HG03095 (cell line): ENCODE data around the gene IPCEF1.

Experiments
- ATAC-seq: cut with Tn5 transposase; IDR thresholded peaks from one replicate; pipeline ENCODE4 v1.9.1; 2021; ENCODE audit warnings: moderate library complexity; ENCODE audit not compliant: unreplicated experiment

Gene IPCEF1, protein sequence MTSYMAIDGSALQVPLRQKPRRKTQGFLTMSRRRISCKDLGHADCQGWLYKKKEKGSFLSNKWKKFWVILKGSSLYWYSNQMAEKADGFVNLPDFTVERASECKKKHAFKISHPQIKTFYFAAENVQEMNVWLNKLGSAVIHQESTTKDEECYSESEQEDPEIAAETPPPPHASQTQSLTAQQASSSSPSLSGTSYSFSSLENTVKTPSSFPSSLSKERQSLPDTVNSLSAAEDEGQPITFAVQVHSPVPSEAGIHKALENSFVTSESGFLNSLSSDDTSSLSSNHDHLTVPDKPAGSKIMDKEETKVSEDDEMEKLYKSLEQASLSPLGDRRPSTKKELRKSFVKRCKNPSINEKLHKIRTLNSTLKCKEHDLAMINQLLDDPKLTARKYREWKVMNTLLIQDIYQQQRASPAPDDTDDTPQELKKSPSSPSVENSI

DNA sequence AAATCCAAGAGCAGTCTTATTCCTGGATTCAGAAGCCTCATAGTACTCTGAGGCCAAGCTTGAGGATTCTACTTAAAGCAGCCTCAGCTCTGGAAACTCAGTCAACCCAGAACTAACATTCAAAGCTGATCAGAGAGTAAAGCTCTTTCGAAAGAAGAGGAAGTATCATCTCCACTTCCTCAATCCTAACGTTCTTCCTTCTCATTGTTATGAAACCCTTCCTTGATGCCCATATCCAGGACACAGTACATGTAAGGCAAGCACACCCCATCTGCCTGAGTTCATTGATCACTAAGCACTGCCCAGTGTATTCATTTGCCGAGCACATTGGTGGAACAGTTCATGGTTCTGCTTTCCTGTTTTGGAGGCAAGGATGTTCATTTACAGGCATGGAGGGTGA lies at the start of gene IPCEF1:
Gene IPCEF1, minus strand, starts transcription at position 114 of the 400 bp plus-strand sequence. CDS start 90,856 bp downstream, outside the sequence.
- no peak for ATAC-seq

DNA sequence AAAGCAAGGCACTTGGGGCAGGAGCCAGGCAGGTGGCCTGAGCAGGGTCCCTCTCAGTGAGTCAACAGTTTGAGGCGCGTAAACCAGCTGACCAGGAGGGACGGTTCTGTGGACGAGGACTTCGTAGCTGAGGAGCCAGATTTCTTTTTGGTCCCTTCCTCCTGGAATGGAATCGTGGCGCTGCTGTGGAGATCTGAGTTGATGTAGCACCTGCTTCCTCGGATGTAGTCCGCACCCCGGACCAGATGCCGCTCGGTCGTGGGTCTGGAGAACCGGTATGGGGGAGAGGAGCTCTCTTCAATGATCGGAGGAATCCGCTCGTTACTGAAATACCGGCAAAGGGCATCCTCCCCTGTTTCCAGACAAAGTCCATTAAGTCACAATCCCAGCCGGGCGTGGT lies 49.7 kb upstream of the IPCEF1 start:
- ATAC-seq = no peak

DNA sequence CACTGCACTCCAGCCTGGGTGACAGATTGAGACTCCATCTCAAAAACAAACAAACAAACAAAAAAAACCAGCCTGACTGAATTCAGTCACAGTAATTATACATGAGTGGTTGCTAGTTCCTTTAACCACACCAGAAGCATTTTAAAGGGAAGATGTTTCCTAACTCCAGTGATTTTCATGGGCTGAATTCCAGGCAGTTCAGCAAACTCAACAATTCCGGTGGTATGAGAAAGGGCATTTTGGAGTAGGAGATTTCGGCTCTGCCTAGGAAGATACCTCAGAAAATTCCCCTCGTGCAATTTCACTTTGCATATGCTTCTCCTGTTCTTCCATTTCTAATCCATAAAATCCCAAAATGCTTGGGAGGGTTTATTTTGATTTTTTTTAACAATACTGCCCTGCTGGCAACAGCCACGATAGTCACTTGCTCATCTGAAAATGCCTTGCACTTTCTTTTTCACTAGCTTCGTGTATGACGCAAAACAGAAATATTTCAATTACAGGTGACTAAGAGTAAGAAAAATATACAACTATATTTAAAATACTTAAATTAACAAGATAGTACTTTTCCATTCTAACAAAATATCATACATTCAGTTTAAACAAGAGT lies 48.3 kb upstream of the IPCEF1 start:
- ATAC-seq = no peak

DNA sequence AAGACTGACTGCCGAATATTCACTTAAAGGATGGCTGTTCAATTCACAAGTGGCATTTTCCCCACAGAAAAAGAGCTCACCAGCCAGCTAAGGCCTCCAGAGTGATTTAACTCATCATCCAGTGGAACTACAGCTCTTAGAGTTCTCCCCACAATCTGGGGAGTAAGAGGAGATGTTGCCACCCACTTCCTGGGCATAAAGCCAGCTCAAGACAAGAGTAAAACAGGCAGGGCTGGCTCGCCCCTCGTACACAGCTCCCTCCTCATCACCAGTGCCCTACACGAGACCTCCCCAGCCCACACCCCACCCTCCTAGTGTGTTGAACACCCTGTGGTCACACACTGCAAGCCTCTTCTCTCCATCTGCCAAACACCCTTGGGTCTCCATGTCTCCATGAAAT lies 47.2 kb upstream of the IPCEF1 start:
- ATAC-seq = no peak

DNA sequence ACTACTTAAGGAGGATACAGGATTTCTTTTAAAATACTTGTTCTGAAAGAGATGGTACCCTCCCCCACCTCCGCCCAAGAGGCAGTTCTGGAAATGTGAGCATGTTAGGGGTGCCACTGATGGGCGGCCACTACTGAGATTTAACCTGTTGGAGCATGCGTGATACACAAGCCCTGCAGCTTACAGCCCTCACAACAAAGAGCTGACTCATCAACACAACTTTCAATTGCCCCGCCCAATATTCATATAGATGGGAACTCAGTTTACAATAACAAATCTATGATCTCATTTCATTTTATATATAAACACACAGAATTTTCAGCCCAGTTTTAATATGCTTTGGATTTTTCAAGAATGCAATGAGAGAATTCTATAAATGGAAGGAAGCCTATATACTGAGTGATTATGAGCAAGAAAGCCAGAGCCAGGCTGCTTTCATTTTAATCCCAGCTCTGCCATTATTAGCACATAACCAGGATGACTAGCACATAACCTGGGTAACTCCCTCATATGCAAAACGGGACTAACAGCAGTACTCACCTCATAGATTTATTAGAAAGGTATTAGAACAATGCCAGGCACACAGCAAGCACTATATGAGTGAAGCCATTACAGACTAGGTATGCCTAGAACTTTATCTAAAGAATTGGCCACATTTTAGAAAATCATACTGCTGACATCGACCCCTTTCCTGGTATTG lies 45.6 kb upstream of the IPCEF1 start:
- no peak for ATAC-seq

DNA sequence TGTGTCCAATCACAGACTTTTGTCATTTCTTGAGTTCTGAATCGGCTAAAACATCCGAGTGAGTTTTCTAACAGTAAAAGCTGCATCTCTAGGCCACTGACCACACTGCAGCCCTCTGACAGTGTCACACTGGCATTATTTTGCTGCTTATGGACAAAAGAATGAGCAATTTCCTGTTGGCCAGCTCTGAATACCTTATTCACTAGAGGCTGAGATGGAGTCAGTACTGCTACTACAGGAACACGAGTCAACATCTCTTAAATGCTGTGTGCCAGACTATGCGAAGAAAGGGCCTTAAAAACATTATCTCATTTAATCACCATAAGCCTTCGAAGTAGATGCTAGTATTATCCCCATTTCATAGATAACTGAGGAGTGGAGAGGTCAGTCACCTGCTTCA lies 42.5 kb upstream of the IPCEF1 start:
- ATAC-seq = no peak

DNA sequence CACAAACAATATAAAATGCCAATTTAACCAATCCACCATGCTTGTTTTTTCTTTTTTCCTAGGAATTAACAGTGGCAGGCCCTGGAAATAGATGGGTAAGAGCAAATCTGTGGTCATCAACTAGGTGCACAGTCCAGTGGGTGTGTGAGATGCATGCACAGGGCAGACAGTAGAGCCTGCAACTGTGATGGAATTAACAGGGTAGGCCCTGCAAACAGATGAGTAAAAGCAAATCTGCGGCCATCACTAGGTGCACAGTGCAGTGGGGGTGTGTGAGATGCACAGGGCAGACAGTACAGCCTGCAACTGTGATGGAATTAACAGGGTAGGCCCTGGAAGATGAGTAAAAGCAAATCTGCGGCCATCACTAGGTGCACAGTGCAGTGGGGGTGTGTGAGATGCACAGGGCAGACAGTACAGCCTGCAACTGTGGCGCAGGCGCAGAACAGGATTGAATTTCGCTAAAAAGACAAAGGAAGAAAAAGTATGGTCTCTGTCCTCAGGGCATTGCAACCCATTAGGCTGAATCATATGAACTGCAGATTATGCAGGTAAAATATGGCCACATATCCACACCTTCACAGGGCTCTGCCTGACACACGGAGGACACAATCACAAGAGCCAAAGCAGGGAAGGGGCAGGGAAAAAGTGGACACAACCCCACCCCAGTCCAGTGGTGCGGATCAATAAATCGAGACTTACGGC lies 41.0 kb upstream of the IPCEF1 start:
- no peak for ATAC-seq

DNA sequence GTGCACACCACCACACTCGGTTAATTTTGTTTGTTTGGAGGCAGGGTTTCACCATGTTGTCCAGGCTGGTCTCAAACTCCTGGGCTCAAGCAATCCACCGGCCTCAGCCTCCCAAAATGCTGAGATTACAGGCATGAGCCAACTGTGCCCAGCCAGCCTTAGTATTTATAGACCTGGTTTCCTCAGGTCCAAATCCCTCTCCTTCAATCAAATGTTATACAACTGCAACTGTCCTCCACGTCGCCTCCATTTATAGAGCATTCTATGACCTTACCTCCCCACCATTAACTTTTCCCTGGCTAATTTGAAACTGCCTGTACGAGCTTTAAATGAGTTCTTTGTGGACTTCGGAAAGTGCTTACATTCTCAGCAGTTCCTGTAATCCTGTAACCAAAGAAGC lies 39.3 kb upstream of the IPCEF1 start:
- no peak for ATAC-seq

DNA sequence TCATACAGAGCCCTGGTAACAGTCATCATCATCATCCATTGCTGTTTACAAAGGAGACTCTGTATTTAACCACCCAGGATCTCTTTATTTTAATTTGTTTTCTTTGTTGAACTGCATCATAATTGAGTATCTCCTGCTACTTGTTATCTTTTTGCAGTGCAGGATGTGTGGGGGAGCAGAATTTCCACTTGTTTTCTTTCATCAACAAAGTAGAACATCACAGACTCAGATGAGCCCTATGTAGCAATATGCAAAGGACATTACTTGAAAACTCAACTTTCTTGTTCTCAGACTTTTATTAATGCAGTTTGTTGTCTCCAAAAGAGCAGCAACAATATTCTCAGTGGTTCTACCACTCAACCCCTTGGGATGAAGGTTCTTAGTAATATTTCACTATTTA lies 38.7 kb upstream of the IPCEF1 start:
- ATAC-seq = no peak

DNA sequence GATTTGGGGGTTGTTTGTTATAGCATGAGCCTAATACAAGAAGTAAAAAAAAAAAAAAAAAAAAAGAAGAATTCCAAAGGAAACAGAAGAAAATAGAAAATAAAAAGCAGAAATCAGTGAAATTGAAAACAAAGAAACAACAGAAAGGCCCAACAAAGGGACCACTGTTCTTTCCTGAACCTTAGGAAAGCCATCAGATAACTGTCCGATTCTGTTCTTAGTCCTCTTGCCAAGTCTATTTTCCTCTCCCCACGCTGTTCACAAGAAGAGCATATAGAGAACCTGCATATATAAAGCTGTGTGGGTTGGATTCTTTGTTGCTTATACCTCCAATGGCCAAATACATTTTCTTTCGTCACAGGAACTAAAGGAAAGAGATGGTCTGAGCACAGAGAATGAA lies 38.0 kb upstream of the IPCEF1 start:
- ATAC-seq = no peak

DNA sequence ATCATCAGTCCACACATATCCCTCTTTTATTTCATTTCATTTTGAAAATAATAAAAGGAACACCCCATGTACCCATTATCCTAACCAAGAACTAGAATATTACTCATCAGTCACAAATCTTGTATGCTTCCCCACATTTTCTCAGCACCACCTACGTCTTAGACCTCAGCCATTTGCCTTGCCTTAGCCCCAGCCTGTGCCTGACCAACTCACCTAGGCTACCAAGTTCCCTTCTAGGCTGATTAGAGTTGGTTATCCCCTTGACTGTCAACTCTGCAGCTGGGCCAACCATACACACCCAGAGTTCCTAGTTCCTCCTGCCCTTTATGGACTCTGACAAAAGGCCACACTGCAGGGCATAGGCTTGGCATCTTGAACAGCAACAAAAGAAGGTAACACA lies 33.4 kb upstream of the IPCEF1 start:
- no peak for ATAC-seq

DNA sequence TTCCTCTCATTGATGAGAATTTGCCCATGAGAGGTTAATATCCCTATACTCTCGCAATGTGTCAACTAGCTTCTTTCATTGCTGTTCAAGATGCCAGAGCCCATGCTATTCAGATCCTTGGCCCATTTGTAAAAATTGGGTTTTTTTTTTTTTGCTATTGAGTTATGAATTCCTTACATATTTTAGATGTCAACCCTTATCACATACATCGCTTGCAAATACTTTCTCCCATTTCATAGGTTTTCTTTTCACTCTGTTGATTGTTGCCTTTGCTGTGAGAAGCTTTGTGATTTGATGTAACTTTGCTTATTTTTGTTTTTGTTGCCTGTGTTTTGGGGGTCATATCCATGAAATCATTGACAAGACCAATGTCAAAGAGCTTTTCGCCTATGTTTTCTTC lies 32.2 kb upstream of the IPCEF1 start:
- ATAC-seq = no peak

DNA sequence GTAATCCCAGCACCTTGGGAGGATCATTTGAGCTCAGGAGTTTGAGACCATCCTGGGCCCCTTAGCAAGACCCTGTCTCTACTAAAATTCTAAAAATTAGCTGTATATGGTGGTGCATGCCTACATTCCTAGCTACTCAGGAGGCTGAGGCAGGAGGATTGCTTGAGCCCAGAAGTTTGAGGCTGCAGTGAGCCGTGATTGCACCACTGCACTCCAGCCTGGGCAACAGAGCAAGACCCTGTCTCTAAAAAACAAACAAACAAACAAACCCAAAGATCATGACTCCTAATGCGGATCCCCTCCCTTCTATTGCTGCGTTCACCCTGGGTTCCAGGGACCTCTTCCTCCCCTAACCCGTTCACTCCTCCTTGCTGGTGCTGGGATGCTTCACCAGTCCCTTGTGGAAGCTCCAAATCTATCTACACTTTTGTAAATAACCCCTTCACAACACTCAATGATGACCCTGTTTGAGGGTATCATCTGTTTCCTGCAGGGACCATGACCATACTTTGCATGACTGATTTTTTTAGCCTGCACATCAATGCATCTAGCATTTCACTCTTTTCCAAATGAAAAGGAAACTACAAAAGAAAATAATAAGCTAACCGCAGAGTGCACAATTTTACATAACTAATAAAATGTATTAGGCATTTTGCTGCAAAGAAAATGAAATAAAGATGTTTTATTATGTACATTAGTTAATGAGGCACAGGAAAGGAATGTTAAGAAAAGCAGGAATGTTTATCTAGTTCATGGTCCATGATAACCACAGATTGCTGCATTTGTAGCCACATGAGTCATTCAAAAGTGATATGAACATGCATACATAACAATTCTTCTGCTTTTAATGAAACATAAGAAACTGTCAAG lies 30.5 kb upstream of the IPCEF1 start:
- no peak for ATAC-seq

DNA sequence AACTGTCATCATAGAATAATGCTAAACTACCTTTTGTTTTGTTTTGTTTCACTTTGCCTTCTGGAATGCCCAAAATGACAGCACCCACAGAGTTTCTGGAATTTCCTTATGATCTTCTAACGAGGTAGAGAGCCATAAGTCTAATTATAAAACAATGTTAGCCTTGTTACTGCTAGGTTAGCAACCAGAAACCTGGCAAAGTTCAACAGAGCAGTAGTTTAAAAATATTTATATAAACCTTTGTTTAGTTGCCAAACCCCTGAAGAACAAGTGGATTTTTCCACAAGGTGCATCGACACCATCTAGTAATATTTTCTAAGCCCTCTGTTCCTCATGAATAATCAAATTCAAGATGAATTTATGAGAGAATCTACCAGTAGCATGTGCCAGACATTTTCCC lies 27.6 kb upstream of the IPCEF1 start:
- no peak for ATAC-seq

DNA sequence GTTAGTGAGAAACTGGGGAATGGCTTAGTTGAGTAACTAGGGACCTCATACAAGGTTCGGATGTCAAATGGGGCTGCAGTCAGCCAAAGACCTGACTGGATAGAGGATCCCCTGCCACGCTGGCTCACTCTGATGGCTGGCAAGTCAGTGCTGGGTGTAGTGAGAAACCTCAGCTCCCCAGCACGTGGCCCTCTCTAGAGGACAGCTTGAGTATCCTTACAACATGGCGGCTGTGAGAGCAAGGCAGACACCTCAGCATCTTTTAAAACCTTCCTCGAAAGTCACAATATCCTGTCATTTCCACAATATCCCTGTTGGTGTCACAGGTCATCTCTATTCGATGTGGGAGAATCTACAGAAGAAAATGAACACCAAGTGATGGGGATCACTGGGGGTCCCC lies 26.7 kb upstream of the IPCEF1 start:
- ATAC-seq = no peak

DNA sequence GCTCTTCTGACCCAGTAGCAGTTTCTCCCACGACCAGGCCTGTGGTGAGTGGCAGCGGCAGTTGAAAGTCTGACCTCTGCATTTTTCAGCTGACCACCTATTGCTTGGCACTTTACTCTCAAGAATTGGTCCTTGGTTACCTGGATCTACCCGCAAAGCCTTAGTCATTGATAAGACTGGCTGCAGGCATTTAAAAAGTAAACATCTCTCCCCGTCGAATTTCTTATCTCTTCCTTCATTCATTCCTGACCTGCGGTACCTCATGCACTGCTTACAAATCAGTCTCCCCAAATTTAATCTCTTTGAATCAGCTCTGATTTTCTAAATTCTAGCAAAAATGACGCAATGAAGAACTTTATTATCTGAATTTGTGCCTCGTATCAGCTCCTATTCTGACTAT lies 26.1 kb upstream of the IPCEF1 start:
- no peak for ATAC-seq

DNA sequence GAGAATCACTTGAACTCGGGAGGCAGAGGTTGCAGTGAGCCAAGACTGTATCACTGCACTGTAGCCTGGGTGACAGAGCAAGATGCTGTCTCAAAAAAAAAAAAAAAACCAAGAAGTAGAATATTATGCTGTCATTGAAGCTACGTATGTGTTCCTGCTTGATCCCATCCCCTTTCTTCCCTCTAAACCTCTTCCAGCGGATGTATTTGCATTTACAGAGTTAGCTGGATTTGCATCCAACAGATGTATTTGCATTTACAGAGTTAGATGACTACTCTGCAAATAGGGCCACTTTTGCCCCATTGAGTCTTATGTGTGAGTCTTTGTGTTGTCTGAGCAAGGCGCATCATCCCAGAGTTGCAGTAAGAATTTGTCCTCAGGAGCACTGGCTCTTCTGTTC lies 24.9 kb upstream of the IPCEF1 start:
- no peak for ATAC-seq

DNA sequence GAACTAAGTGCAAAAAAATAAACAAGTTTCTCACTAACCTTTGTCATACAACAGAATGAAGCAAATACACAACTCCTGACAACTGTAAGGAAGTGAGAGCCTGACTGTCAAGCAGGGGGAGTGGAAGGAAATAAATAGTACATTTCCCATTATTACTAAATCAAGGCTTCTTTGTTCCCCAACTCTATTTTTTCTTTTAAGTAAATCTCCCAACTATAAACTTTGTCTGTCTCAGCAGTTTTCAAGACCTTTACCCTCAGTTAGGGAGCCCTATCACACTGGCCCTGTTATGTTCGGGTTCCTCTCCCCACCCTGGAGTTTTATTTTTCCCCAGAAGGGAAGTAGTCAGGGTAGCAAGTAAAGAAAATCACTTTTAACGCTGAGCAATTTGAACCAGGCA lies 24.1 kb upstream of the IPCEF1 start:
- ATAC-seq = no peak

DNA sequence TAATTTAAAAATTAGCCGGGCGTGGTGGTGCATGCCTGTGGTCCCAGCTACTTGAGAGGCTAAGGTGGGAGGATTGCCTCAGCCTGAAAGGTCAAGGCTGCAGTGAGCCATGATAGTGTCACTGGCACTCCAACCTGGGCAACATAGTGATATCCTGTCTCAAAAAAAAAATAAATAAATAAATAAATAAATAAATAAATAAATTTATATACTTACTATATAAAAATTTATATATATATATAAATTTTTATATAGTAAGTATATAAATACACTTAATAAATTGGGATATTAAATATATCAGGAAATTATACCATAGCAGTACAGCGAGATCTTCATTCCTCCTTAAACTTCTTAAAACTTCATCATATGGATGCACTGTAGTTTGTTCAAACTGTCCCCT lies 23.0 kb upstream of the IPCEF1 start:
- no peak for ATAC-seq

DNA sequence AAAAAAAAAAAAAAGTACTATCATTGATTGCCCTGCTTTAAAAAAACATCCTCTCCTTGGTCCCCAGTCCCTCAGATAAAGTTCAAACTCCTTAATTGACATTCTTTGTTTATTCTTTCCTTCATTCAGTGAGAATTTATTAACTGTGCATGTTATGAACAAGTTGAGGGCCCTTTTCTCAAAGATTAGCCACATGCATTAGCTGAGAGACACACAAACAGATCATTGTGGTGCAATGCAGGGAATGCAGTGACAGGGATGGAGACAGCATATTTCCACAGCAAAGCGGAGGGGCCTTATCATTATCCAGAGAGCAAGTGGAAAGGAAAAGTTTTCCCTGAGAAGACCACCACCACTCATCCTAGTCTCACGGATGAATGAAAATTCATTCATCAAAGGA lies 21.9 kb upstream of the IPCEF1 start:
- ATAC-seq = no peak

DNA sequence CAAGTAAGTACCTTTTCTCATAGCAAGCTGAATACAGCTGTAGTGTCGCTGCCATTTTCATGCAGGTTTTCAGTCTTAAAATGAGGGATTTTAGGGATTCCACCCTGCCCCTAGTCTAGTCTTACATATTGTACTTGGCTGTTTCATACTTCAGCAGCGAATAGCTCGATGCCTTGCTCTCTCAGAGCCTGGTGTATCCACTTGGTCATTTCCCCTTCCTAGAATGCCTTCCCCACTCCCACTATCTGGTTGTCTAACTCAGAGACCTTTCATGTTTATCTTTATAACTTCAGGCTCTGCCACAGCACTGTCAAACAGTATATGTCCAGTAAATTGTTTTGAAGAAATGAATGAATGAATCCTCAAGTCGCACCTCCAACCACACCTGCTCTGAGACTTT lies 21.1 kb upstream of the IPCEF1 start:
- no peak for ATAC-seq
